NCI-H2107 treated with DMSO at 0.1 percent for 48 hours (cell line): ENCODE data around the gene FILIP1.
"Not testable (repeated sequence)": the region's sequence is repeated elsewhere in the genome, so short reads cannot be mapped to it uniquely, and the experiment has no call there.

ENCODE experiments used
- DNase-seq: peaks from one replicate; lab custom pipeline; 2025; ENCODE audit not compliant: unreplicated experiment; lab: John Stamatoyannopoulos, UW

The FILIP1 gene

GRCh38 chr6:75424618-75425548, 68.7 kb downstream of the FILIP1 start:
- no peak for DNase-seq

GRCh38 chr6:75423386-75423785, 70.2 kb downstream of the FILIP1 start:
- DNase-seq = no peak

GRCh38 chr6:75422024-75422639, 71.5 kb downstream of the FILIP1 start:
- DNase-seq = no peak

GRCh38 chr6:75421316-75422023, 72.1 kb downstream of the FILIP1 start:
- DNase-seq = no peak

GRCh38 chr6:75419980-75420379, 73.6 kb downstream of the FILIP1 start:
- no peak for DNase-seq

DNA sequence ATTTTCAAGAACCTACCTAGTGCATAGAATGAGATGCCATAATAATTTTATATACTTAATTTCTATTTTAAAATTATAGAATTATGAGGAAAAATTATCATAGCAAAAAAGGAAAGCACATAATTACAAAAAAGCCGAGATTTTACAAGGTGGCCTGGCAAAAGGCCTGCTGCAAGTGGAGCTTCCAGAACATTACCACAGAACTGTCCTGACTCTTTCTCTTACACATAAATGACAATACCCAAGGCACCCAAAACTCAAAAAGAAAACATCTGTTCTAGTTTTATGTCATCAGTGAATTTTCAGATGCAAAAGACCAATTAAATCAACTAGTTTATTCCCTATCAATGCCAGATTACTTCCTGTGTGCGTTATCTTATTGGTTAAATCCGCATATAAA, 74.2 kb downstream of the FILIP1 start:
- no peak for DNase-seq

DNA sequence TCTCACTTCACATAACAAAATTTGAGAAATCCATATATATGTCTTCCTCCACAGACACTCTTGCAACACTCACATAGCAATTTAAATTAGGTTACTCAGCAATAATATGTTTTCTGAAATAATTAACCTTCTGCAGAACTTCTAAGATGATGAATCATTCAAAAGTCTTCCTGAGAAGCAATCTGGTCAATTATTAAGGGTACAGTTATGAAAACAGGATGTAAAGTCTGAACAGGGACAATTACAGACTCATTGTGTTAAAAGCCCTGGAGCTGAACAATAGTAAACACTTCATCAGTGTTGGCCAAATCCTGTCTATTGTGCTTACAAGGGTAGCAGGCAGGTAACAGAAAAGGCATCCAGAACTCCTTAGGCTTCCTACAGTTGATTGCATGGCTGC, 75.4 kb downstream of the FILIP1 start:
- no peak for DNase-seq

DNA sequence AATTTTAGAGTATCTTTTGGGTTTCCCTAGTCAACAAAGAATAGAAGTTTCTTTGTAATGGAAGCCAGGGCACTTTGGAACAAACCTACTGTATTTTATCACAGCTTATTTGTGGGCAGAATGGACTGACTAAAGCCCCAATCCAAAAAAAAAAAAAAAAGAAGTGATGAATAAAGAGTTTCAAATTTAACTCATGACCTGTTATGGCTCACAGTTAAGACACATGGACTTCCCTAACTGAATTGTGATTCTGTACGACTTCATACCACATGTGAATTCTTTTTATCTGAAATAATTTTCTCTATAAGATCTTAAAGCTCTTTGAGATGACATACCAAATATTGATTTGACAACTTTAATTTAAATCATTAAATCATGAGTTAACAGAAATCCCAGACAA, 77.2 kb downstream of the FILIP1 start:
- DNase-seq = no peak

GRCh38 chr6:75415804-75416203, 77.8 kb downstream of the FILIP1 start:
- DNase-seq = no peak

DNA sequence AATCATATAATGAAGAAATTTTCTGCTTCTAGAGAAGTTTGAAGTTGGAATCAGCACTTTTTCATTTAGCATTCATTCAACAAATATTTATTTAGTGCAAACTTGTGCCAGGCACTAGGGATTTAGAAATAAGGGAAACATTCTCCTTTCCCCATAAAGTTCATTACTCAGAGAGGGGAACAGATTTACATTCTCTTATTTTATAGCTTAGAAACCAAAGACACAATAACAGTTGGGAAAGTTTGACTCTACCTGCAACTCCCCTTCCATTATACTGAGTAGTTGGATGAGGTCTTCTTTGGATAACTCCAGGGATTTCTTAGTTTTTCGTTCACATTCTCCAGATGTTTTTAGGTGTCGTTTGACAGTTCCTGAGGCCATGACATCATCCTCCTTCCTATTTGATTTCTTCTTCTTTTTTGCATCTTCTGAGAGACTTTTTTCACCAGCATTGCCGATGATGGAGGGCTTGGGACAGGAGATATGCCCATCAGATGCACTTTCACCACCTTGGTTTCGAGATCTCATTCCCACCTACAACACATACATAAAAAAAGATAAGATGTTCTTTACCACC, 79.1 kb downstream of the FILIP1 start:
- no peak for DNase-seq

- DNase-seq = no peak
Measured at GRCh38 chr6:75412969-75413662, 80.5 kb downstream of the FILIP1 start.

GRCh38 chr6:75410564-75410963, 83.0 kb downstream of the FILIP1 start:
- not testable (repeated sequence) for DNase-seq

- DNase-seq = no peak
Measured at GRCh38 chr6:75409928-75410327, 83.7 kb downstream of the FILIP1 start.

GRCh38 chr6:75409286-75409685, 84.3 kb downstream of the FILIP1 start:
- no peak for DNase-seq

DNA sequence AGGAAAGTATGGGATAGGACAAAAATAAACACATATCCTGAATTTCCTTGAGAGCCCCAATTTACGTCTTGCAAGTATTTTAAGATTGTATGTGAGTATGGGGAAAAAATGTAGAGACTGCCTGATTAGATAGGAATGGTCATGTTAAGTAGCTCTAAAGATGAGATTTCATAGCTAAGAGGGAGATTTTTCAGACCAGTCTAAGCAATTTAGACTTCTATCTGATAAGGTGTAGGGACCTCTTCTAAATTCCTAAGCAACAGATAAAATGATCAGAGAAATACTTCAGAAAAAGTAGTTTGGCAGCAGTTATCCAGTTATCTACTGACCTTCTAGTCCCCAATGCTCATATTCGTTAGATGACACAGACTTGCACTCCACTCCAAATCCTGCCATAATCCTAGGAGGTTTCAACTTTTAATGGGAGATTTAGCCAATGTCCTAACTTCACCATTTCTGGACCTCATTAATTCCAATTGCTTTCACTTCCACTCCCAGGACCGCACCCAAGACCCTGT, 90.0 kb downstream of the FILIP1 start:
- DNase-seq = no peak

DNA sequence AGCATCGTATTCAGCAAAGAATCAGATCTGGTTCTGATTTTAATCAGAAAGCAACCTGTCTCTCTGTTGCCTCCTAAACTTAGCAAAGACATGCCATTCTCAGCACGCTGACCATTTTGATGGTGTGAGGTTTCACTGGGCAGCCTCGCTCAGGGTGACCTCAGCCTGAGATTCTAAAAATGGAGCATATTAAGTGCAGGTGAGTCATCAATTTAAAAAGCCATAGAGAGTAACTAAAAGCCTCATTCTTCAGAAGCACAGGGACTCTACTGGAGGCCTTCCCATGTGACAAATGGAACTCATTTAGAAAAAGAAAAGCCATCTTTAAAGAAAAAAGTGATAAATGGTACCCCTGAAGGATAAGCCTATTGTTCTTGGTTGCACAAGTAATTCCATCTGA, 91.3 kb downstream of the FILIP1 start:
- no peak for DNase-seq

DNA sequence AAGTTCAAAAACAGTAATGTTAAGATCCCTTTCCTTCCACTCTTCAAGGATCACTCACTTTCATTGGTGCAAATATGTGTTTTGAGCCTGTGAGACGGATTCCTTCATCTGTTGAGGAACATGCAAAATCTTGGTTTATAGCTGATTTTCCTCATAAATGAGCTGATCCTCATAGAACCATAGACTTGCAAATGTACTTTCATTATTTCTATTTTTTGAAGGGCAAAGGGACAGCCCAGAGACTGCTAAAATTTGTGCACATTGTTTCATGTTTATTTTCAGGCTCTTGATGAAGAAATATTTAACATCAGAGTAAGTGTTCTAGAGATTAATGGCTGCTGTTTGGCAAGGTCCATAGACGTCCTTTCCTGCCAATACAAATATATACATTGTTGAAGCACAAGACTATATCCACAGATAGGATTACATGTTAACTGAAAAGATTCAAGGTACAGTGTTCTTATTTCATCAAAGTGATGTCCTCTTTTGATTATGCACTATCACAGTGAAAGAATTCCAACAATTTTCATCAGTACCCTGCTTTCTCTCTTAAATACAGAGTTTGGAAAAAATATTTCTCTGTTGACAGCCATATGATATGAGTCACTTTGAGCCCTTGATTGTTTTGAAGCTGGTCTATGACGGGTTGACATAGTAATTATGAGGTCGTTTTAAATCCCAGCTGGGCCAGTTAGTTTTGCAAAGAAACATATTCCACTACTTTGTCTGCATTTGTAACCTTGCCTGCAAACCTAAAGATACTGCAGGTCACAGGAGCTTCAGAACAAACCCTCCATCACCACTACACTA, 95.7 kb downstream of the FILIP1 start:
- DNase-seq = no peak

GRCh38 chr6:75397171-75397570, 96.4 kb downstream of the FILIP1 start:
- no peak for DNase-seq

DNA sequence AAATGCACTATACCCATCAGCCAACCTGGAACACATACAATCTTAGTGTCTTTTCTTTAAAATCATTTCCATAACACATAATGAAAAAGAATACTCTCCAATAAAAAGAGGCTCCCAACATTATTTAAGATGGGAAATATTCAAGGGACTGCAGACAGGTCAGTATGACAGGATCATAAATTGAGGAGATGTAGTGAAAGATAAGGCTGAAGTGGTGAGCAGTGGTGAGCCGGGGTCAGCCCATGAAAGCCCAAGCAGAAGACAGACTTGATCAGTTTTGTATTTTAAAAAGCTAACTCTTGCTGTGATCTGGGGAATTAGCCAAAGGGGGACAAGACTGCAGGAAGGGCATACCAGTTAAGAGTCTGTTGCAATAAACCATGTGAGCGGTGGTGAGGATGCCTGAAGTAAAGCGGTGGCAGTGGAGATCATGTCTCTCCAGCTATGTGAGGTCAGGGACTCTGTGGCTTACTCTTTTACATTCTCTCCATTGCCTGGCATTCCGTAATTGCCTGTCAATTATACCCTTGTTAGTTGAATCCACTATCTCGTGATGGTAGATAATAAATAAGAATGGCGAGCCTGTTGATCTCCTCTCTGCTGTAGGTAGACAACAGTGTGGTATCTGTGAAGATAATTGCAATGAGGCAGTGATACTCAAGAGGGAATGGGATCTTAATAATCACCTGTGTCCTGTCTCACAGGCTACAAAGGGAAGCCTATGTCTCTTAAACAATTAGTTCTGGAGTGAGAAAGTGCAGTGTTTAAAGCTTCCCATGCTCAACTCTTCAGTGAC, 97.4 kb downstream of the FILIP1 start:
- DNase-seq = no peak
